ENCODE data around the gene KCND2.

DNA sequence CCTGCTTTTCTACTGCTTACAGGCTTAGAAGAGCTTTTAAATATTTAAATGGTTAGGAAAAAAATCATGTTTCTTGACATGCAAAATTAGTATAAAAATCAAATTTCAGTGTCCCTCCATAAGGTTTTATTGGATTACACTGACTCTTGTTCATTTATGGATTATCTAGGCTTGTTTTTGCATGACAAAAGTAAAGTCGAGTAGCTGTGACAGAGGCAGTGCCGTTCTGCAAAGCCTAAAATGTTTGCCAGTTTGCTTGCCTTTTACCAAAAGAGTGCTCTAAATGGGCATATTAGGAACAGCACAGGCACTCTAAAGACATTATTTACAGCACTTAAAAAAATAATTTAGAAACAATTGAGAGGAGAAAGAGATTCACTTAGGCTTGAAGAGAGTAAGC is 445.4 kb downstream of the KCND2 start:
- TF ChIP-seq, protein P1, sequence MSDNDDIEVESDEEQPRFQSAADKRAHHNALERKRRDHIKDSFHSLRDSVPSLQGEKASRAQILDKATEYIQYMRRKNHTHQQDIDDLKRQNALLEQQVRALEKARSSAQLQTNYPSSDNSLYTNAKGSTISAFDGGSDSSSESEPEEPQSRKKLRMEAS (IDR thresholded peaks at IDR 0.05; ENCODE audit: low read depth), result no peak
- TF ChIP-seq, protein P2, sequence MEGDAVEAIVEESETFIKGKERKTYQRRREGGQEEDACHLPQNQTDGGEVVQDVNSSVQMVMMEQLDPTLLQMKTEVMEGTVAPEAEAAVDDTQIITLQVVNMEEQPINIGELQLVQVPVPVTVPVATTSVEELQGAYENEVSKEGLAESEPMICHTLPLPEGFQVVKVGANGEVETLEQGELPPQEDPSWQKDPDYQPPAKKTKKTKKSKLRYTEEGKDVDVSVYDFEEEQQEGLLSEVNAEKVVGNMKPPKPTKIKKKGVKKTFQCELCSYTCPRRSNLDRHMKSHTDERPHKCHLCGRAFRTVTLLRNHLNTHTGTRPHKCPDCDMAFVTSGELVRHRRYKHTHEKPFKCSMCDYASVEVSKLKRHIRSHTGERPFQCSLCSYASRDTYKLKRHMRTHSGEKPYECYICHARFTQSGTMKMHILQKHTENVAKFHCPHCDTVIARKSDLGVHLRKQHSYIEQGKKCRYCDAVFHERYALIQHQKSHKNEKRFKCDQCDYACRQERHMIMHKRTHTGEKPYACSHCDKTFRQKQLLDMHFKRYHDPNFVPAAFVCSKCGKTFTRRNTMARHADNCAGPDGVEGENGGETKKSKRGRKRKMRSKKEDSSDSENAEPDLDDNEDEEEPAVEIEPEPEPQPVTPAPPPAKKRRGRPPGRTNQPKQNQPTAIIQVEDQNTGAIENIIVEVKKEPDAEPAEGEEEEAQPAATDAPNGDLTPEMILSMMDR (IDR thresholded peaks at IDR 0.05), result no peak
- TF ChIP-seq GABPA (IDR thresholded peaks at IDR 0.05; ENCODE audit: low read depth), result no peak
- no peak for TF ChIP-seq EP300 (IDR thresholded peaks at IDR 0.05; ENCODE audit: borderline replicate concordance in 1 of 2, low read depth in 1 of 2, low read length in 1 of 2)
- TF ChIP-seq TAF1 (IDR thresholded peaks at IDR 0.05; ENCODE audit: borderline replicate concordance, low read depth, low read length), result no peak
- TF ChIP-seq, protein P3, sequence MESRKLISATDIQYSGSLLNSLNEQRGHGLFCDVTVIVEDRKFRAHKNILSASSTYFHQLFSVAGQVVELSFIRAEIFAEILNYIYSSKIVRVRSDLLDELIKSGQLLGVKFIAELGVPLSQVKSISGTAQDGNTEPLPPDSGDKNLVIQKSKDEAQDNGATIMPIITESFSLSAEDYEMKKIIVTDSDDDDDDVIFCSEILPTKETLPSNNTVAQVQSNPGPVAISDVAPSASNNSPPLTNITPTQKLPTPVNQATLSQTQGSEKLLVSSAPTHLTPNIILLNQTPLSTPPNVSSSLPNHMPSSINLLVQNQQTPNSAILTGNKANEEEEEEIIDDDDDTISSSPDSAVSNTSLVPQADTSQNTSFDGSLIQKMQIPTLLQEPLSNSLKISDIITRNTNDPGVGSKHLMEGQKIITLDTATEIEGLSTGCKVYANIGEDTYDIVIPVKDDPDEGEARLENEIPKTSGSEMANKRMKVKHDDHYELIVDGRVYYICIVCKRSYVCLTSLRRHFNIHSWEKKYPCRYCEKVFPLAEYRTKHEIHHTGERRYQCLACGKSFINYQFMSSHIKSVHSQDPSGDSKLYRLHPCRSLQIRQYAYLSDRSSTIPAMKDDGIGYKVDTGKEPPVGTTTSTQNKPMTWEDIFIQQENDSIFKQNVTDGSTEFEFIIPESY (IDR thresholded peaks at IDR 0.05; ENCODE audit: borderline replicate concordance, low read depth), result no peak
- no peak for TF ChIP-seq GATA2 (CRISPR knock-in tag; IDR thresholded peaks at IDR 0.05)
- no peak for TF ChIP-seq JUND (IDR thresholded peaks at IDR 0.05)
- TF ChIP-seq, protein P4, sequence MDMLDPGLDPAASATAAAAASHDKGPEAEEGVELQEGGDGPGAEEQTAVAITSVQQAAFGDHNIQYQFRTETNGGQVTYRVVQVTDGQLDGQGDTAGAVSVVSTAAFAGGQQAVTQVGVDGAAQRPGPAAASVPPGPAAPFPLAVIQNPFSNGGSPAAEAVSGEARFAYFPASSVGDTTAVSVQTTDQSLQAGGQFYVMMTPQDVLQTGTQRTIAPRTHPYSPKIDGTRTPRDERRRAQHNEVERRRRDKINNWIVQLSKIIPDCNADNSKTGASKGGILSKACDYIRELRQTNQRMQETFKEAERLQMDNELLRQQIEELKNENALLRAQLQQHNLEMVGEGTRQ (IDR thresholded peaks at IDR 0.05; ENCODE audit: borderline replicate concordance, low read depth, low read length), result no peak
- no peak for TF ChIP-seq RAD21 (IDR thresholded peaks at IDR 0.05; ENCODE audit: low read length)
- TF ChIP-seq, protein P5, sequence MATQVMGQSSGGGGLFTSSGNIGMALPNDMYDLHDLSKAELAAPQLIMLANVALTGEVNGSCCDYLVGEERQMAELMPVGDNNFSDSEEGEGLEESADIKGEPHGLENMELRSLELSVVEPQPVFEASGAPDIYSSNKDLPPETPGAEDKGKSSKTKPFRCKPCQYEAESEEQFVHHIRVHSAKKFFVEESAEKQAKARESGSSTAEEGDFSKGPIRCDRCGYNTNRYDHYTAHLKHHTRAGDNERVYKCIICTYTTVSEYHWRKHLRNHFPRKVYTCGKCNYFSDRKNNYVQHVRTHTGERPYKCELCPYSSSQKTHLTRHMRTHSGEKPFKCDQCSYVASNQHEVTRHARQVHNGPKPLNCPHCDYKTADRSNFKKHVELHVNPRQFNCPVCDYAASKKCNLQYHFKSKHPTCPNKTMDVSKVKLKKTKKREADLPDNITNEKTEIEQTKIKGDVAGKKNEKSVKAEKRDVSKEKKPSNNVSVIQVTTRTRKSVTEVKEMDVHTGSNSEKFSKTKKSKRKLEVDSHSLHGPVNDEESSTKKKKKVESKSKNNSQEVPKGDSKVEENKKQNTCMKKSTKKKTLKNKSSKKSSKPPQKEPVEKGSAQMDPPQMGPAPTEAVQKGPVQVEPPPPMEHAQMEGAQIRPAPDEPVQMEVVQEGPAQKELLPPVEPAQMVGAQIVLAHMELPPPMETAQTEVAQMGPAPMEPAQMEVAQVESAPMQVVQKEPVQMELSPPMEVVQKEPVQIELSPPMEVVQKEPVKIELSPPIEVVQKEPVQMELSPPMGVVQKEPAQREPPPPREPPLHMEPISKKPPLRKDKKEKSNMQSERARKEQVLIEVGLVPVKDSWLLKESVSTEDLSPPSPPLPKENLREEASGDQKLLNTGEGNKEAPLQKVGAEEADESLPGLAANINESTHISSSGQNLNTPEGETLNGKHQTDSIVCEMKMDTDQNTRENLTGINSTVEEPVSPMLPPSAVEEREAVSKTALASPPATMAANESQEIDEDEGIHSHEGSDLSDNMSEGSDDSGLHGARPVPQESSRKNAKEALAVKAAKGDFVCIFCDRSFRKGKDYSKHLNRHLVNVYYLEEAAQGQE (IDR thresholded peaks at IDR 0.05; ENCODE audit: low read depth, low read length), result no peak
- no peak for TF ChIP-seq RFX5 (IDR thresholded peaks at IDR 0.05; ENCODE audit: low read length)
